RWPE1 (cell line): ENCODE data around the gene NTM.

Experiments
- CTCF ChIA-PET: fragments of 350-600 bp; sonication (Branson Sonifier 250); formaldehyde crosslinking; extraction: SDS; loops from one replicate; lab custom pipeline; 2021; lab: Yijun Ruan, JAX
- POLR2A ChIA-PET: fragments of 400-600 bp; formaldehyde crosslinking; extraction: SDS; loops from one replicate; lab custom pipeline; 2020; ENCODE audit warnings: antibody characterized with exemption; ENCODE audit not compliant: low non-redundant PET; lab: Yijun Ruan, JAX
- DNase-seq: peaks from one replicate; pipeline ENCODE4 v3.0.0; 2012; ENCODE audit warnings: low spot score
- H3K27ac ChIP-seq: fragments of 450-650 bp; 2 replicates; pipeline ENCODE4 v1.5.1; 2017
- TF ChIP-seq, protein P1 (sequence below): fragments of 450-650 bp; conservative IDR thresholded peaks from 2 replicates; pipeline ENCODE4 v1.5.1; 2017; ENCODE audit warnings: low read depth, mild to moderate bottlenecking

NTM gene

DNA sequence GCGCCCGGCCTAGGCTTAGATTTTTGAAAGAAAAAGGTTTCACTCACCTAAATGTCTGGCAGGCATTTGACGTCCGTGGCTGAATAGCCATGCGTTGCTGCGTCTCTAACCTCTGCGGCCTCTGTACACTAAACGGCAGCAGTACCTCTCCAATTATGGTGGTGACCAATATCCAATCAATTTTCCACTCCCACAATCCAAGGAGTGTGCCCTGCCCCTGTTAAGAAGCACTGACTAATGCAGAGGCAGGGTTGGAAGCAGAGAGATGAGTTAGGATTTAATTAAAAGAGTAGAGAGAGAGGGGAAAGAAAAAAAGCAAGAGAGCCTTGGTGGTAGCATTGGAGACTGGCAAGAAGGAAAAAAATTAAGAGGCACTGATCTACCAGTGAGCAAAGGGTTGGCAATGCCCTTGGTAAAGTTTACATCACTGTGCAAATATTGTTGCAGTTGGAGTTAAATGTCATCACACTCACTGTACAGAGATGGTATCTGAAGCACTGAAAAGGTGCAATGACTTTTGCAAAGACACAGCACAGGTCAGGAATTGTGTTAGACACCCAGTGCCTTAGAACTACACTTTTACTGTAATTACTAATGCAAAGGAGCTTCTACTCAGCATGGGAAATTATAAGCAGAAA, 526.7 kb downstream of the NTM start:
- ChIA-PET POLR2A (no interaction called here), CTCF (interaction anchor here (0.6 kb wide), 1 partner anchor 202 kb away, joined by 3 read pairs; no protein-coding TSS in a partner anchor)
- H3K27ac ChIP-seq, result peak overlapping the region; percentile 61
- TF ChIP-seq, protein P1, sequence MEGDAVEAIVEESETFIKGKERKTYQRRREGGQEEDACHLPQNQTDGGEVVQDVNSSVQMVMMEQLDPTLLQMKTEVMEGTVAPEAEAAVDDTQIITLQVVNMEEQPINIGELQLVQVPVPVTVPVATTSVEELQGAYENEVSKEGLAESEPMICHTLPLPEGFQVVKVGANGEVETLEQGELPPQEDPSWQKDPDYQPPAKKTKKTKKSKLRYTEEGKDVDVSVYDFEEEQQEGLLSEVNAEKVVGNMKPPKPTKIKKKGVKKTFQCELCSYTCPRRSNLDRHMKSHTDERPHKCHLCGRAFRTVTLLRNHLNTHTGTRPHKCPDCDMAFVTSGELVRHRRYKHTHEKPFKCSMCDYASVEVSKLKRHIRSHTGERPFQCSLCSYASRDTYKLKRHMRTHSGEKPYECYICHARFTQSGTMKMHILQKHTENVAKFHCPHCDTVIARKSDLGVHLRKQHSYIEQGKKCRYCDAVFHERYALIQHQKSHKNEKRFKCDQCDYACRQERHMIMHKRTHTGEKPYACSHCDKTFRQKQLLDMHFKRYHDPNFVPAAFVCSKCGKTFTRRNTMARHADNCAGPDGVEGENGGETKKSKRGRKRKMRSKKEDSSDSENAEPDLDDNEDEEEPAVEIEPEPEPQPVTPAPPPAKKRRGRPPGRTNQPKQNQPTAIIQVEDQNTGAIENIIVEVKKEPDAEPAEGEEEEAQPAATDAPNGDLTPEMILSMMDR, result no peak
- no peak for DNase-seq

DNA sequence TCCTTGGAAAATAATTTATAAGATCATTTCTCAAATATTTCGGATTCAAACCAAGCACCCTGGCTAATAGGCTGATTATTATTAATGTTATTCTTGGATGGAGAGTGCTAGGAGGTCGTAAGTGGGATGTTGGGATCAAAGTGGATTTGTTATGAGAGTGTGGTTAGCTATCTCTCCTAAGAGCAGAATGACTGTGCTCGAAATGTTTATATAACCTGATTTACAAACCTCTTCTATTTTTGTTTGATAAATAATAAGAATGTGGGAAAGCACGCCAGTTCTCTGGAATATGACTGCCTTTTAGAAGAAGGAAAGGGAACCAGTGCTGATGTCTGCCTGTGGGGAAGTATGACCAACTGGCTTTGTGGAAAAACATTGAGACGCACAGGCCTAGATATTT, 527.5 kb downstream of the NTM start:
- POLR2A ChIA-PET, result no interaction called here
- DNase-seq, result no peak
- CTCF ChIA-PET, result no interaction called here

DNA sequence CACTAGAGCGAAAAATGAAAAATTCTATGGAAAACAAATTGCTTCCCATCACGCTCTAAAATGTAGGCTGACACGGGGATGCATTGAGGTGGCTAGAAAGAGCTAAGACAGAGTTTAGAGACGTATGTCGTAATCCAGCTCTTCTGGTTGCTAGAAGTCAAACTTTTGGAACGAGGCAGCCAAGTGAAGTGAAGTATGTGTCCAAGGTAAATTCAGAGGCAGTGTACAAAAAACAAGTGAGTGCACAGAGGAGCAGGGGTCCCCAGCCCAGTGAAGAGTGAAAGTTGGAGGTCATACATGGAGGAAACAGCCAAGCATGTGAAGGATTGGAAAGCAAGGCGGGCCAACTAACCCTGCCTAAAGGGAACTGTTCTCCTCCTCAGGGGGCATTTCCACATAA, 528.5 kb downstream of the NTM start:
- no peak overlapping the region for H3K27ac ChIP-seq
- TF ChIP-seq, protein P1, result no peak
- no peak for DNase-seq
- POLR2A ChIA-PET, result no interaction called here
- CTCF ChIA-PET, result no interaction called here

More for the DNA sequence above, 527.5 kb downstream of the NTM start:
- no peak overlapping the region for H3K27ac ChIP-seq
- TF ChIP-seq, protein P1, result no peak

DNA sequence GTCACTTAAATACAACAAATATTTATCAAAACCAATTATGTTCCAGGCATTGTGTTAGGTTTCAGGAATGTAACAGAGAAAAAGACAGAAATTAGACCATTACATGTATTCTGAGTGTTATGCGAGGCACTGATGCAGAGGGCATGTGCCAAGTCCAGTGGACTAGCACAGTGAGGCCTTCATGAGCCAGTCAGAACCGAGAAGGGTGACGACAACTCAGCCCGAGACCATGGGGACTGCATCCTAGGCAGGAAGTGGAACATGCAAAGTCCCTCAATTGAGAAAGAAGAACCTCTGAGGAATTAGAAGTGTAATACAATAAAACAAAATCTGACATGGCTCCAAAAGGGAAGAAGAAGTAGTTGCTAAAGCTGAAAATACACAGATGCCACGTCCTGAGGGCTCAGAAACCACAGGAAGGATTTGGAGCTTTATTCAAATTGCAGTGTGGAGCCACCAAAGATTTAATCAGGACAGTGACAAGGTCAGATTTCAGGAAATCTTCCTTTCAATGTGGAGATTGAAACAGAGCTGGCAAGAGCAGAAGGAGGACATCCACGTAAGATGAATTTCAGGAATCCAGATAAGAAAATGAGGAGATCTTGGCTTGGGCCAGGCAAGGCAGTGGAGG, 529.6 kb downstream of the NTM start:
- POLR2A ChIA-PET, result no interaction called here
- CTCF ChIA-PET, result no interaction called here
- no peak for DNase-seq
- TF ChIP-seq, protein P1, result no peak
- H3K27ac ChIP-seq, result no peak overlapping the region

DNA sequence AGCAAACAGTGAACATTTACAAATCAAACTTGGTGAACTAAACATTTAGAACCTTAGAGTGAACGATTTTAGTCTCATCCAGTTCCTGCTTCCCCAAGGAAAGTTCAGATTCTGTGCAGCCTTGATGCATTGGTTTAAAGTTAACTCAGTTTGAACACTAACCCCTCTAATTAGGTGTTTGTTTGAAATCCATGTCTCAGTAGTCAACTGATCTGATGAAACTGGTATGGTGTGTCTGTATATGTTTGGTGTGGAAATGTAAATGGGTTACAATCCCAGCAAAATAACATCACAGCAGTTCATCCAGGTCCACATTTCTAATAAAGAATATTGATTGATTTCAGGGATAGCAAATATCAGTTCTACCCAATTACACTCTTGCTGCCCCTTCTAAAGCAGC, 532.0 kb downstream of the NTM start:
- no peak overlapping the region for H3K27ac ChIP-seq
- CTCF ChIA-PET, result no interaction called here
- TF ChIP-seq, protein P1, result no peak
- POLR2A ChIA-PET, result no interaction called here
- DNase-seq, result no peak

DNA sequence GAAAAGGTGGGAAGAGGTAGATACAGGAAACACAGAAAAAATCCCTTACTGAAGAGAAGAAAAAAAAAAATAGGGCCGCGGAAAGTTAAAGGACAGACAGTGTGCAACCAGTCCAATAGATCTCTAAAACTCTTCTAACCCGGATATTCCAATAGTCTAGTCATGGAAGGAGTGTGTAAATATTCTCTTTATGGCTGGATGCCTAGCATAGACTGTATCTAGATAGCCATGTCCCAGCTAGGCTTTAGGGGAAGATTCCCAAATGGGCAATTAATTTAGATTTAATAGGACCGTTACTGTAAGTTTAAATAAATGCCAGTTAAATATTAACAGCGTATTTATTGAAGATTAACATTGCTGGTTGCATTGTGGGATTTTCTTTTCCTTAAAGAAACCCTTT, 532.7 kb downstream of the NTM start:
- H3K27ac ChIP-seq, result no peak overlapping the region
- ChIA-PET POLR2A (no interaction called here), CTCF (no interaction called here)
- TF ChIP-seq, protein P1, result no peak
- no peak for DNase-seq
